Endodermal cell (in vitro differentiated cells): ENCODE measurements around the gene PDK2. TPM values are rescaled to one million over a fixed set of nuclear protein-coding genes. Genes with fewer than 3 reads are reported as not detected.
A peak's percentile ranks its signal among the peaks of the same experiment; 100 is the strongest.

Experiments
- DNase-seq: peaks from one replicate; pipeline ENCODE4 v3.0.0-alpha.2; 2017
- H3K27ac ChIP-seq: 2 replicates; pipeline ENCODE4 v1.5.1; 2013; ENCODE audit warnings: mild to moderate bottlenecking, low read depth, low read length, moderate library complexity
- H3K27me3 ChIP-seq: 2 replicates; pipeline ENCODE4 v1.6.1; 2013; ENCODE audit warnings: mild to moderate bottlenecking, low read length, moderate library complexity; ENCODE audit not compliant: insufficient read depth, control insufficient read depth, poor library complexity, severe bottlenecking
- H3K36me3 ChIP-seq: 2 replicates; pipeline ENCODE4 v1.7.0; 2013; ENCODE audit warnings: mild to moderate bottlenecking, low read length, moderate library complexity; ENCODE audit not compliant: control insufficient read depth, insufficient read depth
- H3K4me1 ChIP-seq: one replicate; pipeline ENCODE4 v1.7.0; 2013; ENCODE audit warnings: low read length; ENCODE audit not compliant: control insufficient read depth, insufficient read depth
- H3K4me3 ChIP-seq: 2 replicates; pipeline ENCODE4 v1.5.1; 2013; ENCODE audit warnings: mild to moderate bottlenecking, low read length, moderate library complexity
- H3K9ac ChIP-seq: 2 replicates; pipeline ENCODE4 v1.6.1; 2013; ENCODE audit warnings: mild to moderate bottlenecking, low read length, moderate library complexity; ENCODE audit not compliant: poor library complexity, severe bottlenecking; ENCODE audit errors: extremely low read depth
- H3K9me3 ChIP-seq: 2 replicates; pipeline ENCODE4 v1.6.1; 2013; ENCODE audit warnings: mild to moderate bottlenecking, low read length, moderate library complexity; ENCODE audit not compliant: control insufficient read depth
- H3K27ac Mint-ChIP-seq: 2 replicates; pipeline ENCODE4 v1.8.0; 2020; ENCODE audit warnings: mixed read lengths
- H3K27me3 Mint-ChIP-seq: 2 replicates; pipeline ENCODE4 v1.8.0; 2021; ENCODE audit warnings: mild to moderate bottlenecking, mixed read lengths; ENCODE audit not compliant: insufficient read depth
- H3K36me3 Mint-ChIP-seq: 2 replicates; pipeline ENCODE4 v1.8.0; 2020; ENCODE audit warnings: low read depth, mixed read lengths
- H3K4me1 Mint-ChIP-seq: 2 replicates; pipeline ENCODE4 v1.8.0; 2020; ENCODE audit warnings: mixed read lengths
- H3K4me3 Mint-ChIP-seq: 2 replicates; pipeline ENCODE4 v1.8.0; 2020; ENCODE audit warnings: mild to moderate bottlenecking, moderate library complexity, mixed read lengths
- H3K9me3 Mint-ChIP-seq: 2 replicates; pipeline ENCODE4 v1.8.0; 2020; ENCODE audit warnings: mild to moderate bottlenecking, mixed read lengths
- WGBS, 2 experiments: methylation state at CpG; one replicate each; pipeline versions ENCODE4 v1.1.5 to v1.1.7; 2013; ENCODE audit warnings: missing lambda C conversion rate in 2 of 2, mixed read lengths in 1 of 2; ENCODE audit not compliant: insufficient coverage in 1 of 2, insufficient read length in 1 of 2; 5-methylcytosine and 5-hydroxymethylcytosine counted together
- total RNA-seq, 2 donors: library from RNA; stranded (reverse); fragmentation: NEBNext Ultra II Directional in 1 of 2; extraction: Animal tissue kit (Norgen Biotek cat#: 25700) in 1 of 2; gene quantifications; 2 replicates in 1 of 2; 3 replicates in 1 of 2; pipeline ENCODE4 v1.2.1, GENCODE V29; 2021
- TF ChIP-seq, protein P1 (sequence below): fragments of 200-600 bp; sonication (generic); conservative IDR thresholded peaks from 2 replicates; pipeline ENCODE4 v1.5.0; 2021; ENCODE audit warnings: antibody characterized with exemption, mild to moderate bottlenecking

Gene PDK2
- total RNA-seq, 2 donors from 2014 or later = 23.0 to 24.2 TPM

DNA sequence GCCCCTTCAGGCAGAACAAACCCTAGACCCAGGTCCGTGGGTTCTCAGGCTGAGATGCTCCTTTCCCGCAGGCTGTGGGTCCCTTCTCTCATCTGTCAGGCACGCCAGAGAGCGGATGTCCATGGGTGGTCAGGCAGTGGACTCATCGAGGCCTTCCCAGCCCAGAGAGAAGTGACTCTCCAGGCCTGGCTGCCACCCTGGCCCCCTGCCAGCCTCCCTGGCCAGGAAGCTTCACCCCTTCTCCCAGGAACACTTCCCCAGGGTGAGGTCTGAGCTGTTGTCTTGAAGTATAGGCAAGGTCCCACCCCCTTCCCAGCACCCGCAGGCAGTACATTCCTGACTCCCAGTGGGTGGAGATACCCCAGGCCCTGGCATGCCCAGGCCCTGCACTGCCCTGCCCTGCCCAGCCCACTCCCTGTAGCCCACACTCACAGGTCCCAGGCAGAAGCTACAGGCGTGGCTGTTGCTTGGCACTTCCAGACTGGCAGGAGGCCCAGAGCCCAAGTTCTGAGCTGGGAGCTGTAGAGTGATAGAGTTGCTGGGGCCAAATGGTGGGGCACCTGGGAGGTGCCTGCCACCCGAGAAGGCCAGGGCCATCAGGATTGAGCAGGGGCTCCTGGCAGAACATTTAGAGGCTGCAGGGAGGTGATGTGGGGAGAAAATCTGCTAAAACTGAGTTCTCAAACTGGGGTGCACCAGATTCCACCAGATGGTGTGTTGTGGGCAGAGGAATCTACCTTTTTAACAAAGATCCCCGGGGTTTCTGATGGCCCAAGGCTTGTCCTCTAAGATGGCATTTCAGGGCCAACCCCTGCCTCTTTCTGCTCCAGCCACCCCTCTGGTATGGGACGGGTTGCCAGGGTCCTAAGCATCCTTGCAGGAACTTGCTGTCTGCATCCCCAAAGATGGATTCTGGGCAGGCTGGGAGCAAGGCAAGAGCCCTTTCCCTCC lies 32.6 kb upstream of the PDK2 start:
- Histone ChIP-seq H3K27me3 (peaks cover 33% of the 10 kb centered on the region), H3K27ac (no peak overlapping the region), H3K9me3 (no peaks in the 10 kb centered on the region), H3K36me3 (no peaks in the 10 kb centered on the region), H3K4me1 (peaks cover 3% of the 10 kb centered on the region), H3K9ac (no peak overlapping the region), H3K4me3 (no peak overlapping the region)
- Mint-ChIP-seq H3K36me3 (no peaks in the 10 kb centered on the region), H3K4me1 (peaks cover 12% of the 10 kb centered on the region), H3K27me3 (peaks cover 58% of the 10 kb centered on the region), H3K27ac (no peak overlapping the region), H3K9me3 (no peaks in the 10 kb centered on the region), H3K4me3 (no peak overlapping the region)
- DNase-seq = peak; percentile 56
- TF ChIP-seq, protein P1, sequence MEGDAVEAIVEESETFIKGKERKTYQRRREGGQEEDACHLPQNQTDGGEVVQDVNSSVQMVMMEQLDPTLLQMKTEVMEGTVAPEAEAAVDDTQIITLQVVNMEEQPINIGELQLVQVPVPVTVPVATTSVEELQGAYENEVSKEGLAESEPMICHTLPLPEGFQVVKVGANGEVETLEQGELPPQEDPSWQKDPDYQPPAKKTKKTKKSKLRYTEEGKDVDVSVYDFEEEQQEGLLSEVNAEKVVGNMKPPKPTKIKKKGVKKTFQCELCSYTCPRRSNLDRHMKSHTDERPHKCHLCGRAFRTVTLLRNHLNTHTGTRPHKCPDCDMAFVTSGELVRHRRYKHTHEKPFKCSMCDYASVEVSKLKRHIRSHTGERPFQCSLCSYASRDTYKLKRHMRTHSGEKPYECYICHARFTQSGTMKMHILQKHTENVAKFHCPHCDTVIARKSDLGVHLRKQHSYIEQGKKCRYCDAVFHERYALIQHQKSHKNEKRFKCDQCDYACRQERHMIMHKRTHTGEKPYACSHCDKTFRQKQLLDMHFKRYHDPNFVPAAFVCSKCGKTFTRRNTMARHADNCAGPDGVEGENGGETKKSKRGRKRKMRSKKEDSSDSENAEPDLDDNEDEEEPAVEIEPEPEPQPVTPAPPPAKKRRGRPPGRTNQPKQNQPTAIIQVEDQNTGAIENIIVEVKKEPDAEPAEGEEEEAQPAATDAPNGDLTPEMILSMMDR = no peak
- 88 to 96% methylated on average over 4 to 10 of the region's 10 CpGs for WGBS, 2 experiments

DNA sequence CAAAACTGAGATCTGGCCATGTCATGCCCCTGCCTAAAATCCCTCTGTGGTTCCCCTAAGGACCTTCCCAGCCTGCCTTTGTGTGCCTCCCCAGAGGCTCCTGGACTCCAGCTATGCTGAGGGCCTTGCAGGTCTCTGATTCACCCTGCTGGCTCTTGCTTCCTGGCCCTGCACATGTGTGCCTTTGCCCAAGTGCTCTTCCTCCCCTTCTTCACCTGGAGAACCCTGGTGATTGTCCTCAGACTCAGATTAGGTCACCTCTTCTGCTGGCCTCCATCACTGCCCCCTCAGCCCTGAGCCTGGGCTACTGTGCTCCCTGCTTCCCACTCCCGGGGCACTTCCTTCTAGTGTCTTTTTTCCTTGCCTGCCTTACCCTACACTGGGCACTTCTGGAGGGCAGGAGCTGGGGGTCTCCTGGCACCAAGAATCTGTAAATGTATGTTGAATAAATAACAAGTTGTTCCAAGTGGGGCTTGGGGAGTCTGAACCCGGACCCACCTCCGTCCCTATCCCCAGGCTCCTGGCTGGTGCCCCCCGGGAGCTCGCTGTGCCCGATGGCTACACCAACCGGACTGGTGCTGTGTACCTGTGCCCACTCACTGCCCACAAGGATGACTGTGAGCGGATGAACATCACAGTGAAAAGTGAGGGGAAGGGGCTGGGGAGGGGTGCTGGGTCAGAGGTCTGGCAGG lies 31.4 kb upstream of the PDK2 start:
- Histone ChIP-seq H3K9me3 (no peaks in the 10 kb centered on the region), H3K27me3 (peaks cover 27% of the 10 kb centered on the region), H3K27ac (no peak overlapping the region), H3K4me1 (peaks cover 3% of the 10 kb centered on the region), H3K9ac (no peak overlapping the region), H3K36me3 (peaks cover 6% of the 10 kb centered on the region), H3K4me3 (no peak overlapping the region)
- peaks cover 55% of the 10 kb centered on the region for H3K27me3 Mint-ChIP-seq
- peaks cover 3% of the 10 kb centered on the region for H3K36me3 Mint-ChIP-seq
- no peak overlapping the region for H3K27ac Mint-ChIP-seq
- DNase-seq = peak; percentile 39
- TF ChIP-seq, protein P1 = no peak
- H3K4me1 Mint-ChIP-seq = peaks cover 9% of the 10 kb centered on the region
- WGBS, 2 experiments = 86 to 96% methylated on average over 2 to 8 of the region's 8 CpGs
- no peak overlapping the region for H3K4me3 Mint-ChIP-seq
- no peaks in the 10 kb centered on the region for H3K9me3 Mint-ChIP-seq

DNA sequence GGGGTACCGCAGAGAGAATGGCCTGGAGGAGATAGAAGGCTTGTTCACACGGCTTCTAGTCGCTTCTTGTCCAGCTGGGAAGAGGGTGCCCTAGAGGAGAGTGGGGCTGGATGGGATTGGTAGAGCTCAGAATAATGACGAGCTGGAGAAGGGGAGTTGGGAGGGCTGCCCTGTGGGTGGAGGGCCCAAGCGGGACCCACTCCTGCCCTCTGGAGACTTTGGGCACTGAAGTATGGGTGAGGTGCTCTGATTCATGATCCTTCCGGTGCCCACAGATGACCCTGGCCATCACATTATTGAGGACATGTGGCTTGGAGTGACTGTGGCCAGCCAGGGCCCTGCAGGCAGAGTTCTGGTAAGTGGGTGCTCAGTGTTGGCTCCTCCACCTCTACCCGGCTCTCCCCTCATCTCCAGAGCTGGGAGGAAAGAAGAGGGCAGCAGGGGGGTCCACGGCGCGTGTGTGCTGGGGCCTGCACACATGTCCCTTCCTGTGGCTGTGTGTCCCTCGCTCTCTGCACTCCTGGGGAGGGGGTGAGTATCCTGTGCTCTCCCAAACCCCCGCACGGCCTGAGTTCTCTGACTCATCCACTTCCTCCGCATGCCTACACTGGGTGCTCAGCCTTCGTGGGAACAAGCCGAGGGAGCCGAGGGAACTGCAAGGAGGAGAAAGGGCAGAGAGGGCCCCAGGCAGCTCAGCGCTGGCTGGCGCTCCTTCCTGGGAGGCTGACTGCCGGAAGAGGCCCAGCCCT lies 30.7 kb upstream of the PDK2 start:
- no peak overlapping the region for H3K27ac Mint-ChIP-seq
- no peaks in the 10 kb centered on the region for H3K9me3 Mint-ChIP-seq
- H3K4me1 ChIP-seq = peaks cover 3% of the 10 kb centered on the region
- 86 to 94% methylated on average over 11 to 20 of the region's 20 CpGs for WGBS, 2 experiments
- H3K36me3 ChIP-seq = peaks cover 6% of the 10 kb centered on the region
- H3K27ac ChIP-seq = no peak overlapping the region
- no peak overlapping the region for H3K4me3 Mint-ChIP-seq
- peaks cover 55% of the 10 kb centered on the region for H3K27me3 Mint-ChIP-seq
- peaks cover 9% of the 10 kb centered on the region for H3K4me1 Mint-ChIP-seq
- no peak overlapping the region for H3K9ac ChIP-seq
- TF ChIP-seq, protein P1 = no peak
- DNase-seq = peak; percentile 84
- peaks cover 3% of the 10 kb centered on the region for H3K36me3 Mint-ChIP-seq
- no peaks in the 10 kb centered on the region for H3K9me3 ChIP-seq
- H3K4me3 ChIP-seq = no peak overlapping the region
- peaks cover 24% of the 10 kb centered on the region for H3K27me3 ChIP-seq
